Neuron (in vitro differentiated cells): ENCODE measurements around the gene ACSM3.
A peak's percentile ranks its signal among the peaks of the same experiment; 100 is the strongest.
"Not testable (repeated sequence)": the region's sequence is repeated elsewhere in the genome, so short reads cannot be mapped to it uniquely, and the experiment has no call there.

Experiments
- H2AFZ ChIP-seq: one replicate; pipeline ENCODE4 v1.6.1; 2013; ENCODE audit warnings: low read depth, mild to moderate bottlenecking, inconsistent platforms, low read length, moderate library complexity
- H3K27me3 ChIP-seq: one replicate; pipeline ENCODE4 v1.6.1; 2013; ENCODE audit warnings: low read length; ENCODE audit not compliant: insufficient read depth
- H3K36me3 ChIP-seq: one replicate; pipeline ENCODE4 v1.6.1; 2013; ENCODE audit warnings: low read length; ENCODE audit not compliant: insufficient read depth
- H3K4me1 ChIP-seq: one replicate; pipeline ENCODE4 v1.6.1; 2013; ENCODE audit warnings: low read length; ENCODE audit not compliant: insufficient read depth
- H3K4me3 ChIP-seq: 2 replicates; pipeline ENCODE4 v1.5.1; 2013; ENCODE audit warnings: mild to moderate bottlenecking, low read length, moderate library complexity
- H3K9me3 ChIP-seq: one replicate; pipeline ENCODE4 v1.6.1; 2013; ENCODE audit warnings: low read length

The ACSM3 gene

GRCh38 chr16:20801278-20801677 lies 37.5 kb downstream of the ACSM3 start:
- Histone ChIP-seq H3K9me3 (no peaks in the 10 kb centered on the region), H3K27me3 (no peaks in the 10 kb centered on the region), H3K4me1 (no peaks in the 10 kb centered on the region), H3K4me3 (no peak overlapping the region), H3K36me3 (peaks cover 35% of the 10 kb centered on the region), H2AFZ (no peak overlapping the region)

- Histone ChIP-seq H3K36me3 (peaks cover 22% of the 10 kb centered on the region), H3K9me3 (no peaks in the 10 kb centered on the region), H3K27me3 (no peaks in the 10 kb centered on the region), H3K4me1 (peaks cover 2% of the 10 kb centered on the region), H3K4me3 (no peak overlapping the region), H2AFZ (no peak overlapping the region)
These were observed 39.4 kb downstream of the ACSM3 start for GRCh38 chr16:20803192-20803560.

- Histone ChIP-seq H2AFZ (no peak overlapping the region), H3K4me1 (peaks cover 2% of the 10 kb centered on the region), H3K9me3 (no peaks in the 10 kb centered on the region), H3K27me3 (no peaks in the 10 kb centered on the region), H3K36me3 (peaks cover 17% of the 10 kb centered on the region), H3K4me3 (no peak overlapping the region)
These were observed 39.9 kb downstream of the ACSM3 start for GRCh38 chr16:20803561-20804214.

- H3K4me3 ChIP-seq, result peak overlapping the region; percentile 72
- H2AFZ ChIP-seq, result peak overlapping the region; percentile 97
- not testable (repeated sequence) for H3K36me3 ChIP-seq, H3K27me3 ChIP-seq, H3K9me3 ChIP-seq, H3K4me1 ChIP-seq
These were observed 41.9 kb downstream of the ACSM3 start for GRCh38 chr16:20805684-20806167.

GRCh38 chr16:20806168-20807050 lies 42.6 kb downstream of the ACSM3 start, which contains the start of the genes ERI2 and REXO5:
TSS of gene ERI2 (minus strand) at chr16:20806472. CDS start at chr16:20806430, 42 bp downstream.
TSS of gene REXO5 (plus strand) at chr16:20806527. CDS start at chr16:20806954, 427 bp downstream.
- Histone ChIP-seq H3K4me3 (peak within 1 kb of the TSS; percentile 72), H3K27me3 (no peaks in the 10 kb centered on the region), H2AFZ (peak within 1 kb of the TSS; percentile 97), H3K36me3 (peaks cover 2% of the 10 kb centered on the region), H3K9me3 (no peaks in the 10 kb centered on the region), H3K4me1 (peaks cover 2% of the 10 kb centered on the region)

- Histone ChIP-seq H3K4me3 (peak overlapping the region; percentile 72), H2AFZ (no peak overlapping the region), H3K4me1 (peaks cover 2% of the 10 kb centered on the region), H3K36me3 (no peaks in the 10 kb centered on the region), H3K9me3 (no peaks in the 10 kb centered on the region), H3K27me3 (no peaks in the 10 kb centered on the region)
These were observed 44.0 kb downstream of the ACSM3 start for GRCh38 chr16:20807862-20808261.

GRCh38 chr16:20811889-20812439 lies 48.1 kb downstream of the ACSM3 start:
- Histone ChIP-seq H3K36me3 (peaks cover 11% of the 10 kb centered on the region), H3K9me3 (no peaks in the 10 kb centered on the region), H2AFZ (no peak overlapping the region), H3K4me1 (peaks cover 2% of the 10 kb centered on the region), H3K4me3 (no peak overlapping the region), H3K27me3 (no peaks in the 10 kb centered on the region)

- Histone ChIP-seq H3K9me3 (no peaks in the 10 kb centered on the region), H3K4me1 (no peaks in the 10 kb centered on the region), H3K4me3 (no peak overlapping the region), H2AFZ (no peak overlapping the region), H3K36me3 (peaks cover 11% of the 10 kb centered on the region), H3K27me3 (no peaks in the 10 kb centered on the region)
These were observed 48.7 kb downstream of the ACSM3 start for GRCh38 chr16:20812510-20812909.

GRCh38 chr16:20814784-20815183 lies 51.0 kb downstream of the ACSM3 start:
- Histone ChIP-seq H3K36me3 (peaks cover 22% of the 10 kb centered on the region), H3K9me3 (no peaks in the 10 kb centered on the region), H2AFZ (no peak overlapping the region), H3K4me3 (no peak overlapping the region), H3K4me1 (no peaks in the 10 kb centered on the region), H3K27me3 (no peaks in the 10 kb centered on the region)

GRCh38 chr16:20818929-20819585 lies 55.2 kb downstream of the ACSM3 start:
- H3K4me1 ChIP-seq, result no peaks in the 10 kb centered on the region
- H3K27me3 ChIP-seq, result no peaks in the 10 kb centered on the region
- no peak overlapping the region for H2AFZ ChIP-seq
- no peaks in the 10 kb centered on the region for H3K9me3 ChIP-seq
- no peak overlapping the region for H3K4me3 ChIP-seq
- H3K36me3 ChIP-seq, result peaks cover 31% of the 10 kb centered on the region

GRCh38 chr16:20821682-20822081 lies 57.9 kb downstream of the ACSM3 start:
- Histone ChIP-seq H3K4me3 (no peak overlapping the region), H3K36me3 (peaks cover 29% of the 10 kb centered on the region), H2AFZ (no peak overlapping the region), H3K9me3 (no peaks in the 10 kb centered on the region), H3K4me1 (no peaks in the 10 kb centered on the region), H3K27me3 (no peaks in the 10 kb centered on the region)

GRCh38 chr16:20822521-20823325 lies 58.9 kb downstream of the ACSM3 start:
- Histone ChIP-seq H2AFZ (no peak overlapping the region), H3K9me3 (no peaks in the 10 kb centered on the region), H3K36me3 (peaks cover 38% of the 10 kb centered on the region), H3K4me3 (no peak overlapping the region), H3K27me3 (no peaks in the 10 kb centered on the region), H3K4me1 (no peaks in the 10 kb centered on the region)
